H7 (cell line): ENCODE measurements around the gene KLRB1. TPM values are rescaled to one million over a fixed set of nuclear protein-coding genes. Genes with fewer than 3 reads are reported as not detected.
"Not testable (repeated sequence)": the region's sequence is repeated elsewhere in the genome, so short reads cannot be mapped to it uniquely, and the experiment has no call there.

Experiments used
- DNase-seq: peaks from one replicate; pipeline ENCODE4 v3.0.0; 2012
- H3K27me3 ChIP-seq: 2 replicates; pipeline ENCODE4 v1.6.0; 2011; ENCODE audit warnings: mild to moderate bottlenecking, low read length; ENCODE audit not compliant: control insufficient read depth, insufficient read depth
- H3K36me3 ChIP-seq: replicated peaks from 2 replicates; pipeline ENCODE4 v1.5.1; 2011; ENCODE audit warnings: low read length; ENCODE audit not compliant: control insufficient read depth, insufficient read depth
- H3K4me3 ChIP-seq: 2 replicates; pipeline ENCODE4 v1.5.1; 2011; ENCODE audit warnings: low read depth, mild to moderate bottlenecking, control low read depth, low read length, moderate library complexity; ENCODE audit not compliant: insufficient read depth
- total RNA-seq: library from RNA; depleted of rRNA; stranded (reverse); fragments of >200 nt; shearing (Covaris generic); gene quantifications from 2 replicates; pipeline ENCODE4 v1.2.3, GENCODE V29; 2014; rRNA removed

Gene KLRB1
- not detected in 2 replicates for total RNA-seq

DNA sequence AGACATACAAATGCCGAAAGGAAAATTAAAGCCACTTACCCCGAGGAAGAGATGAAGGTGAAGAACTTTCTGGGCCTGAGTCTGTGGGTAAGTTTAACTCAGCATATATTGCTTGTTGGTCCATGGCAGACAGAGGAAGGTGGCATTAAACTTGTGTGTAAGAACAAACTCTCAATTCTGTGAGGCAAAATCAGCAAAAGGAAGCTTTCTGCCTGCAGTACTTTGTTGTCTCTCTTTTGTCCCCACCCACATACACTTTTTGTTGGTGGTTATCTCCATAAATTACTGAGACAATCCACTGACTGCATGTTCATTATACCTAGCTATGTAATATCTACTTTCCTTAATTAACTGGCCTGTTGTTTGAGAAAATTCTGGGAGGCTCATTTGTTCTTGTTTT, at the start of gene KLRB1:
Gene KLRB1, minus strand, starts transcription at position 201 of the 400 bp plus-strand sequence. Its CDS starts 77 bp downstream, at position 124.
- no peak for DNase-seq
- no peak within 1 kb of the TSS for H3K4me3 ChIP-seq
- H3K27me3 ChIP-seq: no peaks in the 10 kb centered on the region
- no peaks in the 10 kb centered on the region for H3K36me3 ChIP-seq

DNA sequence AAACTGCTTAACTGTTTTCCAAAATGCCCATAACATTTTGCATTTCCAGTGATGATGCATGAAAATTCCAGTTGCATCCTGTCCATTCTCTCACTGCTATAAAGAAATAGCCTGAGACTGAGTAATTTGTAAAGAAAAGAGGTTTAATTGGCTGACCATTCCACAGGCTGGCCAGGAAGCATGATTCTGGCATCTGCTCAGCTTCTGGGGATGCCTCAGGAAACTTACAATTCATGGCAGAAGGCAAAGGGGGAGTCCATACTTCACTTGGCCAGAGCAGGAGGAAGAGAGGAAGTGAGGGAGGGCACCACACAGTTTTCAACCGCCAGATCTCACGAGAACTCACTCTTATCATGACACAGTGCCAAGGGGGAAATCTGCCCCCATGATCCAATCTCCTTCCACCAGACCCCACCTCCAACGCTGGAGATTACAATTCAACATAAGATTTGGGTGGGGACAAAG, 43.6 kb upstream of the KLRB1 start:
- Histone ChIP-seq H3K4me3 (no peak overlapping the region), H3K36me3 (peaks cover 2% of the 10 kb centered on the region; the same call in 1 of the 2 replicates), H3K27me3 (no peaks in the 10 kb centered on the region)
- no peak for DNase-seq

DNA sequence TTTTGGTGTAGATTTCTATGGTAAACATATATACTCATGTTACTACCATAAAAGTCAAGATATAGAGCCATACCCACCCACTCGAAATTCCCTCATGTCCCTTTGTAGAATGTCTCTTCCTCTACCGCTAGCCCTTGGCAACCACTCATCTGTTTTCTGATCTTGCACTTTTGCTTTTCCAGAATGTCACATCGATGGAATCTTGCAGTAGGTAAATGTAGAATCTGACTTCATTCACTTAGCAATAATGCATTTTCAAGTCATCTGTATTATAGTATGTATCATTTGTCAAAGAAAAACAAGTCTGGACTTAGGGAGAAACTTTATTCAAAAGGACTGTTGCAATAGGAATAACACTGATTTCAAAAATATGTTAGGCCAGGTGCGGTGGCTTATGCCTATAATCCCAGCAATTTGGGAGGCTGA, 42.4 kb upstream of the KLRB1 start:
- no peaks in the 10 kb centered on the region for H3K36me3 ChIP-seq
- no peak for DNase-seq
- H3K4me3 ChIP-seq: no peak overlapping the region
- H3K27me3 ChIP-seq: no peaks in the 10 kb centered on the region

DNA sequence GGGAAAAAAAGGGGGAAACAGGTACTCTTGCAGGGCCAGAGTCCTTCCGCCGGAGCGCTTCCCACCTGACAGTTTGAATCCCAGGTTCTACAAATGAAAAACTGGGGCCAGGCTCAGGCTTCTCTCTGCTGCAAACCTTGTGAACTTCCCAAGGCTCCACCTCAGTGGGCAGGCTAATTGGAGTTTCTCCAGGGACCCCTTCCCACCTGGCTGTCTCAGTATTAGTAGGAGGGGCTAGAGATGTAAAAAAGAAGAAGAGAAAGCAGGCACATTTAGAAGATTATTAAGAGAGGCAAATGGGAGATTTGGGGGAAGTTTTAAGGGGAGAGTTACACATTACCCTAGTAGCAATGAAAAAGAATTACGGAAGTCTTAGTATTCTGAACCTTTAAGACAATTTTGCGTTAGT, 41.8 kb upstream of the KLRB1 start:
- H3K27me3 ChIP-seq: no peaks in the 10 kb centered on the region
- H3K4me3 ChIP-seq: peak overlapping the region; percentile 69; the same call in 1 of the 2 replicates
- peak; percentile 20 for DNase-seq
- no peaks in the 10 kb centered on the region for H3K36me3 ChIP-seq

DNA sequence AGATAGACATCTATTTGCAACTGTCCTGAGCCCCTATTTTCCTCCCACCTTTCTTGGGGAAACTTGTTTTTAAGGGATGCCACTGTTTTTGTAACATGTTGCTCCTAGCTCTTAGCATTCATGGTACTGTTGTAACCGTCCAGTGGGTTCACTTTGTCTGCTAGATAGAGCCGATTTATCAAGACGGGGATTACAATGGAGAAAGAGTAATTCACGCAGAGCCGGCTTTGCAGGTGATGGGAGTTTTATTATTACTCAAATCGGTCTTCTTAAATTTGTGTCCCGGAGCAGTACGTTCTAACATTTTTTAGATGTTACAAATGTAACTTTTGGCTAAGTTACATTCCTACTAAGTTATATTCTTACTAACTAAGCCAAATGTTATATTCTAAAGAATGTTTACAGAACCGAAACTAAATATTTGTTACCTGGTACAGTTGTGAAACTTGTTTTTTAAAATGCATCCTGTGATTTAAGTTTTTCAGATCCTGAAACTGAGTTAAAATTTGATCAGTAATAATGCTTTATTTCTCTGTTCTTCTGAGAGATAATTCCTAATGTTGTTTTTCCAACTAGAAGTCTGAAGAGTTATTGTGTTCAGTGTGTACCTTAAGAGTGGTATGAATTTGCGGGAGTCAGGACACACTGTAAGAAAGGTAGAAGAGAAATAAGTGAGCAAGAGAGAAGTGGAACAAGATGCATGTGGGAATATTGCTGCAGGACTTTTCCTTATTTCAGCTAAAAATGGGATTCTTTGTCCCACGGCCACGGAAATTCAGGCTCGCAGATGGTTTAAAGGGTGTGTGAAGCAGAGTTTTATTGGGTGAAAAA, 41.2 kb upstream of the KLRB1 start:
- DNase-seq: no peak
- H3K36me3 ChIP-seq: no peaks in the 10 kb centered on the region
- H3K4me3 ChIP-seq: peak overlapping the region; percentile 69
- no peaks in the 10 kb centered on the region for H3K27me3 ChIP-seq

DNA sequence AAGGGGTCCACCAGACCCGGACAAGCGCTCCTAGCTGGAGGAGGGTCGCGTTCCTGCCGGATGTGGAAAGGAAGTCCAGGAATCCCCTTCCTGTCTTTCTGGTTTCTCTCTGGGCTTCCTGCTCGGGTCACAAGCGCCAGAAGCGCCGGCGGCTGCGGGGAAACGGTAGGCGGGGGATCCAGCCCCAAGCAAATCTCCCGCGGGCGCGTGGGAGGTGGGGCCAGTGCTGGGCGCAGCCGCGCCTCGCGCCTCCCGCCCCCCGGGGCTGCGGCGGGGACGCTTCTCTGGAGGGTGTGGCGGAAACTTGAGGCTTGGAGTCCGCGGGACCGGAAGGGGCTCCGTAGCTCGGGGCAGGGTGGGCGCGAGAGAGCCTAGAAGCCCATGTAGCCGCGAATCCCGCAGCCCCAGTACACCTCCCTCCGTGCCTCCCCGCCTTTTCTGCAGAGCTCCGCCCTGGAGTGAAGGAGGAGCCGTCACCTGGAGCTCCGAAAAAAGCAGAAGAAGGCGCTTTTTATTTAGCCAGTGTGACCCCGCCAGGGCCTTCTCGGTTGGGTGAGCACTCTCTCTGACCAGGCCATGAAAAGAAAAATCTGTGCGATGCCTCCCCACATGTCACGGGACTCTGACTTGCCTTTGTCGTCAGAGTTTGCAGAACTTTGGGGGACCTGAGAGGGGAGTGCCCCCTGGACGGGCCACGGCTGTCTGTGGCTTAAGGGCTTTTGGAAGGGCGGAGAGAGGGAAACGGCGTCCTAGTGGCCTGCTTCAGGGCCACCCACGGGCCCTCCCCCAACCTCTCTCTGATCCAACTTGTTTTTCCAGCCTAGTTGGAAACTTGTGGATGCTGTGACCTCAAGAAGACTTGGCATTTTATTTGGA, 40.3 kb upstream of the KLRB1 start:
- Histone ChIP-seq H3K4me3 (peak overlapping the region; percentile 69), H3K36me3 (no peaks in the 10 kb centered on the region), H3K27me3 (no peaks in the 10 kb centered on the region)
- peak; percentile 88 for DNase-seq

DNA sequence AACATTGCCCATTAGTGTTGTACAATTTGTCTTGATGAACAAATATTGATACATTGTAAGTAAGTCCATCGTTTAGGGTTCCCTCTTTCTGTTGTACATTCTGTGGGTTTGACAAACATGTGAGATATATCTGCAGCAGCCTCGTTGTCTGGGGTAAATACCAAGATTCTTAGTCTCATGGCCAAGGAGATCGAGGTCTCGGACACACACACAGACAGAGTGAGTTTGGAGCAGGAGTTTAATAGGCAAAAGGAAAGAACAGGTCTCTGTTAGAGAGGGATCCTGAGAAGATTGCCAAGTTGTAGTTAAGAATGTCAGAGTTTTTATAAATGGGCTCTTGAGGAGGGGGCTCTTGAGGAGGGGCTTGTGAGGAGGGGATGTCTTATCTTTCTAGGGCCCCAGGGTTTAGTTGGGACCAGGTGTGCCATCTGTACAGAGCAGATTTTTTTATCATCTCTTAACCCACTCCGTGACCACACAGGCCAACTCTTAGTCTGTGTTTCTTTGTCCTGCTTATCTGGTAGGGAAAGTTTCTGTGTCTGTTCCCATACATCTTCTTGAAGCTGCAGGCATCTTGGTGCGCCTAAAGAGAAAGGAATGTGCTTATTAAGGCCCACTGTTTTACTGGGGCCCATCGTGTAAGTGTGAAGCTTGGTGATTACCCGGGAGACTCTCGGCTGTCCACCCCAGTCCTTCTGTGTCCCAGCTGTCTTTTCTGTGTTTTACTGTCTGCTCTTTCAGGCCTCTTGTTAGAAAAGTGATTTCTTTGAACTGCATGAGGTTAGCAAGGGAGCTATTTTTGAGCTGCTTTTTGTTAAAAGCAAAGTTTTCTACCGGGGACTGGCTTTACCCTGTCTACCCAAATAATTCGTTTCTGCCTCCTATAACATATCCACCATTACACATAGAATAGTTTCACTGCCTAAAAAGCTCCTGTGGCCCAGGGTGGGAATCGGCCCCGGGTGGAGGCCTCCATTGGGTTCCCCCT, 39.4 kb upstream of the KLRB1 start:
- Histone ChIP-seq H3K4me3 (peak overlapping the region; percentile 69), H3K27me3 (no peaks in the 10 kb centered on the region), H3K36me3 (no peaks in the 10 kb centered on the region; the same call in 1 of the 2 replicates)
- DNase-seq: peak; percentile 27

DNA sequence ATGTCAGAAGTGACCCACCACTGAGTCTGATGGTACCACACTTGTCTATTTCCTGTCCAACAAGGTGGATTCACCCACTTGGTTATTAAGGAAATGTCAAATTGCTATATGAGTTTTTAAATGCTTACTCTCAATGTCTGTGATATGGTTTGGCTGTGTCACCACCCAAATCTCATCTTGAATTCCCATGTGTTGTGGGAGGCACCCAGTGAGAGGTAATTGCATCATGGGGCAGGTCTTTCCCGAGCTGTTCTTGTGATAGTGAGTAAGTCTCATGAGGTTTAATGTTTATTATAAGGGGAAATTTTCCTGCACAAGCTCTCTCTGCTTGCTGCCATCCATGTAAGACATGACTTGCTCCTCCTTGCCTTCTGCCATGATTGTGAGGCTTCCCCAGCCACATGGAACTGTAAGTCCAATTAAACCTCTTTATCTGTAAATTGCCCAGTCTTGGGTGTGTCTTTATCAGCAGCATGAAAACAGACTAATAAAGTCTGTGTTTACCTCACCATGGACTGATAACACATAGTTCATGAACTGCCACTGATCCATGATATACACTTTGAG, 37.4 kb upstream of the KLRB1 start:
- not testable (repeated sequence) for H3K4me3 ChIP-seq, H3K27me3 ChIP-seq, DNase-seq, H3K36me3 ChIP-seq

DNA sequence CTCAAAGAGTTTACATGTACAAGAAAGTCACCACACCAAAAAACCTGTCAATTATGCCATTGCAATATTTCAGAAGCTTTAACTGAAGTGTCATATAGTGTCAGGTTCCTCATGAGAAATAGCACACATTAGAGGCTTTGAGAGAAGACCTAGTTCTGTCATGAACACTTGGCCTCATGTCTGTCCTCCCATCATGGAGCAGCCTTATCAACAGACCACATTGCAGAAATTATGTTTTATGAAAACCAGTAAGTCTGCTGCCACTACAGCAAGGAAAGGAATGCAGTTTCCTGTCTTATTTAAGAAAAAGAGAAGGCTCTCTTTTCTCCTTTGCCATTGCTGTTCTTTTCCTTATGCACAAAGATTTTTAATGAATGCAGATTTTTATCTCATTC, 35.5 kb upstream of the KLRB1 start:
- Histone ChIP-seq H3K36me3 (no peaks in the 10 kb centered on the region; the same call in 1 of the 2 replicates), H3K27me3 (no peaks in the 10 kb centered on the region), H3K4me3 (no peak overlapping the region)
- DNase-seq: no peak

DNA sequence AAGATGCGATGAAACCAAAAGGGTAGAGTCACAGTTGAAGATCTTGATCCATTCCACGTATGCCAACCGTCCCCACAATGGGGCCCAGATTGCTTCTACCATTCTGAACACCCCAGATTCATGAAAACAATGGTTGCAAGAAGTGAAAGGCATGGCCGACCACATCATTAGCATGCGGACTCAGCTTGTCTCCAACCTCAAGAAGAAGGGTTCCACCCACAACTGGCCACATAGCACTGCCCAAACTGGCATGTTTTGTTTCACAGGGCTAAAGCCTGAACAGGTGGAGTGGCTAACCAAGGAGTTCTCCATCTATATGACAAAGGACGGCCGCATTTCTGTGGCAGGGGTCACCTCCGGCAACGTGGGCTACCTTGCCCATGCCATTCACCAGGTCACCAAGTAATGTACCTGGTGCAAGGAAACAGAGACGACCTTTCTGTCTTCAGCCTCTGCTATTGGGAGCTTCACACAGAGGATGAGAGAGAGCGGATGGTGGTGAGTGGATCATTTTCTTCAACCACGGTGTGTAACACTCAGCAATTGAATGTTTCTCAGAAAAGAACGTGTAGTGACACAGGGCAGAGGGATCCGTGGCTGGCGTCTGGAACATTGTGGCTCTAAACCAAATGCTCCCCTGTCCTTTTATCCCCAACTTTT, 35.0 kb upstream of the KLRB1 start:
- Histone ChIP-seq H3K27me3 (no peaks in the 10 kb centered on the region), H3K36me3 (no peaks in the 10 kb centered on the region; the same call in 1 of the 2 replicates), H3K4me3 (no peak overlapping the region)
- DNase-seq: no peak

DNA sequence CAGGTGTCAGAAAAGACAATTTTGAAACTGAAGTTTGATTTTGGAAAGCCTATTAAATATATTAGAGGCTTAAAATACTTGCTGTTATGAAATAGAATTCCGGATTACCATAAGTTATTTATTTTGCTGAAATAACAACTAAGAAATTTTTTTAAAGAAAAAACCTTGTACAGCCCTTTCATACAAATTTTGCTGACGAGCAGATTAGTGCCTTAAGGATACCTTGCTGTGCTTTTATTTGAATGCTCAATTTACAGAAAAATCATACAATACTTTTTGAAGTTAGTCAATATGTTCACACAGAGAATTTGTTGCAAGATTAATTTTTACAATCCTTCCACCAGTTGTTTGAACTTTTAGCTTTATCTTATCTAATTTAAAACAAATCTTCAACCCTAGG, 32.3 kb upstream of the KLRB1 start:
- no peak overlapping the region for H3K4me3 ChIP-seq
- H3K36me3 ChIP-seq: no peaks in the 10 kb centered on the region; the same call in 1 of the 2 replicates
- DNase-seq: no peak
- no peaks in the 10 kb centered on the region for H3K27me3 ChIP-seq

DNA sequence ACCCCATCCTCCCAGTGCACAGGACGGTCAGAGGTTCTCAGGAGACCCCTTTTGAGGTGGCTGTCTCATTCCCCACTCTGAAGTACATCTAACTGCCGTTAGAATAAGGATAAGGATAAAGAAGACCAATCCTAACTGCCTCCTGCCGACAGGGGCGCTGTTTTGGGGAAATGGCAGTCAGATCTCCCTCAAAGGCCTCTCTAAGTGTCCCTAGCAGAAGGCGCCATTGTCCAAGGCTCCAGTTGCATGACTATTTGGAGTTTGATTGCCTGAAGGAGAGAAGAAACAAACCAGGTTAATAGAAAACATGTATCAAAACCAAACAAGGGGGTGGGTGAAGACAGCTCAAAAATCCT, 29.1 kb upstream of the KLRB1 start:
- Histone ChIP-seq H3K4me3 (no peak overlapping the region), H3K27me3 (no peaks in the 10 kb centered on the region), H3K36me3 (no peaks in the 10 kb centered on the region)
- no peak for DNase-seq

DNA sequence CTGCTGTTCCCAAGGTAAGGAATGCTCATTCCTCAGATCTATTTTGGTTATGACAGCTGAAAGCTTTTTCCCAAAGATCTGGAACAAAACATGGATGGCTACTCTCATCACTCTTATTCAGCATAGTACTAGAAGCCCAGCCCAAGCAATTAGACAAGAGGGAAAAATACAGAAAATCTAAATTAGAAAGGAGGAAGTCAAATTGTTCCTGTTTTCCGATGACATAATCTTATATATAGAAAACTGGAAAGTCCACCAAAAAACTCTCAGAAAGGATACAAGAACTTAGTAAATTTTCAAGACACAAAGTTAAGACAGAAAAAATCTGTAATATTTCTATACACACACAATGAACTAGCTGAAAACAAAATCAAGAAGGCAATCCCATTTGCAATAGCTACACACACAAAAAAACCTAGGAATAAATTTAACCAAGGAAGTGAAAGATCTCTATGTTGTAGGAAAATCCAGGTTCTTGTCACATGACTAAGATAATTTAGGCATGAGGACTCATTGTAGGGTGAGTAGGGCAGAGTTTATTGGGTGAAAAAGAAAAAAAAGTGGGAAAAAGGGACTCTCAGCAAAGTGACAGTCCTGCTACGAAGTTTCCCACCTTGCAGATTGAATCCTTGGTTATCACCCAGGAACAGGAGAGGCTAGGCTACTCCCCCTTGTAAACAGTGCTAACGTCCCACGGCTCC, 28.6 kb upstream of the KLRB1 start:
- no peak for DNase-seq
- H3K36me3 ChIP-seq: no peaks in the 10 kb centered on the region
- no peaks in the 10 kb centered on the region for H3K27me3 ChIP-seq
- H3K4me3 ChIP-seq: no peak overlapping the region
